GM21529 (cell line): ENCODE measurements around the gene ZNF792.
"Not testable (repeated sequence)": the region's sequence is repeated elsewhere in the genome, so short reads cannot be mapped to it uniquely, and the experiment has no call there.

Source experiments
- ATAC-seq: cut with Tn5 transposase; IDR thresholded peaks from one replicate; pipeline ENCODE4 v1.9.1; 2021; ENCODE audit not compliant: unreplicated experiment

The ZNF792 gene

DNA sequence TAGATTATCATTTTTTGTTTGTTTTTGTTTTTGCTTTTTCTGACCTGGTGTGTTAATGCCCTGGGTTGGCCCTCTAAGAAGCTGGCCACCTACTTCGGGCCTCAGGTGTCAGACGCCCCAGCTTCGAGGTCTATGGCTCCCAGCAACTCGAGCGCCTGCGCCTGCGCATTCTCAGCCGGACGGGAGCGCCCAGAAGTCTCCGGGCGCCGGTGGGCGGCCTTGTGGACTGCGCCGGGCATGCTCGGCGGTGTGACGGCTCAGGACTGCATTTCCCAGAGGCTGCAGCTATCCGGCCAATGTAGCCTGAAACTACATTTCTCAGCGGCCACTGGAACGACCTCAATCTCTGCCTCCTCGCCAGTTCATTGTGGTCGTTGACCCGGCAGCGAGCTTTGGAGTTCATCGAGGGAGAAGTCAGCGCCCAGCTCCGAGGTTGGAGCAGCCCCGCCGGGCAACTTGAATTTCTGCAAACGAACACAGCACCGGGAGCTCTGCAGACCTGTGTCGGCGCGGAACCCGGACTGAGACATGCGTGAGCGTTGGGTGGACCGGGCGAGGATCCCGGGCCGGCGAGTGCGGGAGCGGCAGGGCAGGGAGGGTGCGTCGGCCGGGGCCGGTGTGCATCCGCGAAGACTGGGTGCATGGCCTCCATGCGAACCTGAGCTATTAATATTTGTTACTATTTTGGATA is 37.2 kb downstream of the ZNF792 start, which contains the start of gene ZNF30:
Gene ZNF30 (plus strand): TSS at position 219 of the 691 bp plus-strand sequence. CDS start 3,045 bp downstream, outside the sequence.
- peak; percentile 93 for ATAC-seq

DNA sequence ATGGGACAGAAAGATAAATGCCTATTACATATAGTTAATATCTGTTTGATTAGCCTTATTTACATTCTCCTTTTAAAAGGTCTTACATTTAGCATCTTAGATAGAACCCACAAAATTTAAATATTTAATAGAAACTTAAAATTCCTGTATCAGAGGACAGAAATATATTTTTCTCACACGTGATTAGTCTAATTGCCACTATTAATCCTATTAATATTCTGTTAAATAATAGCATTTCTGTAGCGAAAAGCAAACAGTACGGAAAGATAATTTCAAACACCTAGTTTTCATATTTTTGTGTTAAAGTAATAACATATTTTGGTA is 37.7 kb downstream of the ZNF792 start:
- ATAC-seq, result no peak

DNA sequence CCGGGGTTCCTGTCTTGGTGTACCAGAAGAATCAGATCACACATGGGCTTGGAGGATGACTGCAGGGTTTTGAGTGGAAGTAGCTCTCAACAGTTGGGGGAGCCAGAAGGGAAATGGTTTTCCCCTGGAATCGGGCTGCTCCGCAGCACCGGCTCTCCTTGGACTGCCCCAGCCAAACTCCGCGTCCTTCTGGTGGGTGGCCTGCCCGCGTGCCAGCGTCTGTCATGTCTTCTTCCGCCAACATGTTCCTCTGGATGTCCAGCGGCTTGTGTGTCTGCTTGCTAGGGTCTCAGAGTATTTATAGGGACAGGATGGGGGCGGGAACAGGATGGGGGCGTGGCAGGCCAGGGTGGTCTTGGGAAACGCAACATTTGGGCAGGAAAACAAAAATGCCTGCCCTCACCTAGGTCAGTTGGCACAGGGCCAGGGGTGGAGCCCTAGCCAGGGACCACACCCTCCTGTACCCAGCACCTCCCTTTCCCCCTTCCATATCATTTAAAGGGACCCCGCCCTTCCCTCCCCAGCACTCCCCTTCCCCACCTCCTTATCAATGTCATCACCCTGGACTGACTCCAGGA is 38.7 kb downstream of the ZNF792 start:
- ATAC-seq, result no peak

GRCh38 chr19:34920090-34920786 is 43.8 kb downstream of the ZNF792 start:
- not testable (repeated sequence) for ATAC-seq

- no peak for ATAC-seq
Measured at GRCh38 chr19:34918190-34918589, 45.8 kb downstream of the ZNF792 start.

GRCh38 chr19:34917144-34917543 is 46.9 kb downstream of the ZNF792 start:
- ATAC-seq, result not testable (repeated sequence)

DNA sequence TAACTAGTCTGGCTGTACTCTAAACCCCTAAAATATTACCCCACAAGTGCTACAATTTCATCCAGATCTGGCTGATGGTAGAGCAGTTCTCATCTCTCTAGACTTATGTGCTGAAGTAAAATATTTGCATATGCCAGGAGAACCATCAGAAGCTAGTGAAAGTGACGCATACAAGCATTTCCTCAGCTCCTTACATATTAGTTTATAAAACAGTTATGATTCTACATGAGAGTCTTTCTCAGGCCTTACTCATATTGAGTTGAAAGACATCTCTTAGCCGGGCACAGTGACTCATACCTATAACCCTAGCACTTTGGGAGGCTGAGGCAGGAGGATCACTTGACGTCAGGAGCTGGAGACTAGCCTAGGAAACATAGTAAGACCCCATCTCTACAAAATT is 53.3 kb downstream of the ZNF792 start:
- no peak for ATAC-seq
